RWPE2 (cell line): Measurements from ENCODE around the gene PKLR.

Experiments
- ATAC-seq: fragments of 200-7000 bp; cut with Tn5 transposase; 3 replicates; pipeline ENCODE4 v1.9.1; 2021; ENCODE audit warnings: low read depth
- DNase-seq: peaks from one replicate; pipeline ENCODE4 v3.0.0-alpha.2; 2020; ENCODE audit warnings: low spot score
- H3K27ac ChIP-seq: fragments of 450-650 bp; 2 replicates; pipeline ENCODE4 v1.5.1; 2017; ENCODE audit warnings: mild to moderate bottlenecking; ENCODE audit not compliant: poor library complexity, severe bottlenecking
- H3K27me3 ChIP-seq: fragments of 250-450 bp; sonication (Bioruptor Pico); 2 replicates; pipeline ENCODE4 v1.5.1; 2021; ENCODE audit warnings: mild to moderate bottlenecking, moderate library complexity; ENCODE audit not compliant: insufficient read depth, poor library complexity, severe bottlenecking
- H3K36me3 ChIP-seq: fragments of 250-450 bp; sonication (Bioruptor Pico); 2 replicates; pipeline ENCODE4 v1.5.1; 2020; ENCODE audit warnings: low read depth, mild to moderate bottlenecking, moderate library complexity
- H3K4me1 ChIP-seq: fragments of 250-450 bp; sonication (Bioruptor Pico); 2 replicates; pipeline ENCODE4 v1.5.1; 2021; ENCODE audit warnings: mild to moderate bottlenecking, moderate library complexity; ENCODE audit not compliant: insufficient read depth, poor library complexity, severe bottlenecking
- H3K4me3 ChIP-seq: fragments of 250-450 bp; sonication (Bioruptor Pico); 2 replicates; pipeline ENCODE4 v1.5.1; 2021; ENCODE audit warnings: mild to moderate bottlenecking, moderate library complexity; ENCODE audit not compliant: severe bottlenecking
- H3K9me3 ChIP-seq: fragments of 250-450 bp; sonication (Bioruptor Pico); 2 replicates; pipeline ENCODE4 v1.5.1; 2021; ENCODE audit warnings: mild to moderate bottlenecking, moderate library complexity; ENCODE audit not compliant: severe bottlenecking
- CTCF ChIP-seq: fragments of 450-650 bp; IDR thresholded peaks from one replicate; pipeline ENCODE4 v1.5.1; 2017; ENCODE audit warnings: mild to moderate bottlenecking, moderate library complexity; ENCODE audit not compliant: poor library complexity, severe bottlenecking

The PKLR gene

GRCh38 chr1:155284476-155284875 is 16.8 kb downstream of the PKLR start:
- no peak overlapping the region for H3K4me3 ChIP-seq
- no peaks in the 10 kb centered on the region for H3K27me3 ChIP-seq
- H3K36me3 ChIP-seq, result no peaks in the 10 kb centered on the region
- no peak for DNase-seq
- no peak for ATAC-seq
- no peak for TF ChIP-seq CTCF
- H3K4me1 ChIP-seq, result no peaks in the 10 kb centered on the region
- no peak overlapping the region for H3K27ac ChIP-seq
- no peaks in the 10 kb centered on the region for H3K9me3 ChIP-seq

- Histone ChIP-seq H3K4me3 (no peak overlapping the region), H3K4me1 (no peaks in the 10 kb centered on the region), H3K27ac (no peak overlapping the region), H3K9me3 (no peaks in the 10 kb centered on the region), H3K36me3 (no peaks in the 10 kb centered on the region), H3K27me3 (no peaks in the 10 kb centered on the region)
- ATAC-seq (no peak), DNase-seq (no peak)
- no peak for TF ChIP-seq CTCF
These were observed 18.6 kb downstream of the PKLR start for GRCh38 chr1:155282488-155283091.

- ATAC-seq (no peak), DNase-seq (no peak)
- no peak overlapping the region for H3K27ac ChIP-seq
- H3K4me1 ChIP-seq, result no peaks in the 10 kb centered on the region
- H3K27me3 ChIP-seq, result no peaks in the 10 kb centered on the region
- TF ChIP-seq CTCF, result no peak
- no peaks in the 10 kb centered on the region for H3K9me3 ChIP-seq
- H3K4me3 ChIP-seq, result no peak overlapping the region
- H3K36me3 ChIP-seq, result no peaks in the 10 kb centered on the region
These were observed 22.0 kb downstream of the PKLR start for GRCh38 chr1:155279268-155279667.

GRCh38 chr1:155278689-155279160 is 22.5 kb downstream of the PKLR start:
- ATAC-seq, result no peak
- no peak overlapping the region for H3K4me3 ChIP-seq

More at GRCh38 chr1:155278689-155279160, 22.5 kb downstream of the PKLR start:
- H3K9me3 ChIP-seq, result no peaks in the 10 kb centered on the region
- no peak overlapping the region for H3K27ac ChIP-seq
- DNase-seq, result no peak
- no peaks in the 10 kb centered on the region for H3K36me3 ChIP-seq
- no peaks in the 10 kb centered on the region for H3K27me3 ChIP-seq
- no peaks in the 10 kb centered on the region for H3K4me1 ChIP-seq
- TF ChIP-seq CTCF, result no peak
